Retinal pigment epithelial cell (primary cell): Measurements from ENCODE around the gene POLE3.
A peak's percentile ranks its signal among the peaks of the same experiment; 100 is the strongest.

Experiments
- DNase-seq: peaks from one replicate; pipeline ENCODE4 v3.0.0-alpha.2; 2010; ENCODE audit warnings: low read depth
- H3K4me3 ChIP-seq: 2 replicates; pipeline ENCODE4 v1.5.1; 2011; ENCODE audit warnings: mild to moderate bottlenecking, low read length, control low read depth, moderate library complexity
- CTCF ChIP-seq: conservative IDR thresholded peaks from 2 replicates; pipeline ENCODE4 v1.5.1; 2011; ENCODE audit warnings: low read depth, low read length, control low read depth, inconsistent platforms

The POLE3 gene

DNA sequence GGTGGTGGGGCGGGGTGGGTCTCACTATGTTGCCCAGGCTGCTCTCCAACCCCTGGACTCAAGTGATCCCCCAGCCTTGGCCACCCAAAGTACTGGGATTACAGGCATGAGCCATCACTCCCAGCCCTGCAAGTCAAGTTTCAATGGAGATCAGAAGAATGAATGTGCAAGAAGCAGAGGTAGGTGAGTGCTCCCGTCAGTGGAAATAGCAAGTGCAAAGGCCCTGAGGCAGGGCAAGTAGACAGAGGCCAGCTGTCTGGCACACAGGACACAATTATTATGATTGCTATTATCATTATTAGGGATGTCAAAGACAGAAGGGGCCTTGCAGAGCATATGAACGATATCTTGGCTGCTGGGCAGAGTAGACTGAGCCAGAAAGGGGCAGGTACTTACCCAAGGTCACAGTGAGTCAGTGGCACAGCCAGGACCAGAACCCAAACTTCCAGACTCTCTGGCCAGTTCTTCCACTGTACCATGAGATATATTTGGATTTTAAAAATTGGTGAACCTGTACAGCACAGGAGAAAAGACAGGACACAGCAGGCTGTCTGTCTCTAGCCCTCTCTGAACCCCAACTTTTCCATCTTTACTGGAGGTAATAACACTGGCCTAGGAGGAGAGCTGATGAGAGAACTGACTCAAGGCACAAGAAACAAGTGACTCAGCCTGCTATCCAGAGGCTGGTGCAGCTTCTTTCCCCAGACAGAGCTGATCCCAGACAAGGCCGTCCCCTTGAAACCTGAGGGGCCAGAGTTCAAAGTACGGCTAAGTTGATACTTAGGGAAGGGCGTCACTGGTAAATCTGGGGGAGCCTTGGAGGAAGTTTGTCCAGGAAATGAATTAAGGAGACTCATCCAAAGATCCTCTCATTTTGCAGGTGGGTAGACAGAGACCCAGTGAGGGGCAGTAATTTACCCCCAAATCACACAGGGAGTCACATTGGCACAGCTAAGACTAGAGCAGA, 35.1 kb downstream of the POLE3 start:
- DNase-seq: no peak
- peak overlapping the region; percentile 17 for H3K4me3 ChIP-seq
- TF ChIP-seq CTCF: no peak

DNA sequence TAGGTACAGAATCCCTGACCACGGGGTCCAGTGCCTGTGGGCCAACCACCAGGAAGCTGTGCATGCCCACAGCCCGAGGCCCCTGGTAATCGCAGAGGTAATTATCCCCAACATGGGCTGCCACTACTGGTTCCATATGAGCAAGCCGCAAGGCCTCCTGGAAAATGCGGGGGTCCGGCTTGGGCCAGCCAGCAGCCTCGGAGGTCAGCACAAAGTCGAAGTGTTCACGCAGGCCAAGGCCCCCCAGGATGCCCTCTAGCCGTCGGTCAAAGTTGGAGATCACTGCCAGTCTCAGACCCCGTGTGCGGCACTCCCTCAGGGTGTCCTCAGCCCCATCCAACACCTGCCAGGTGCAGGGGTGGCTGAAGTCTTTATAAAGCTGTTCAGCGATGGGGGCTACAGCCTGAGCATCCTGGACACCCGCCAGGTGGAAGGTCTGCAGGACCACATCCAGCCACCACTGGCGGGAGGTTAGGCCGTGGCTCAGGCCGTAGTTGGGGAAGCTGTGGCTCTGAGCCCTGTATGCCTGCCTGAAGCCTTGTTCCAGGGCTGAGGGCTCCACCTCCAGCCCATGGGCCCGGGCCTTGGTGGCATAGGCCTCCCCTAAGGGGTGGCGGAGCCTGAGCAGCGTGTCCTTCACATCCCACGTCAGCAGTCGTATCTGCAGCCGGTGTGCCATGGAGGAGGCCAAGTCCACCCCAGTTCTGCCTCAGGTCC, 36.6 kb downstream of the POLE3 start:
- TF ChIP-seq CTCF: no peak
- H3K4me3 ChIP-seq: no peak overlapping the region
- no peak for DNase-seq

DNA sequence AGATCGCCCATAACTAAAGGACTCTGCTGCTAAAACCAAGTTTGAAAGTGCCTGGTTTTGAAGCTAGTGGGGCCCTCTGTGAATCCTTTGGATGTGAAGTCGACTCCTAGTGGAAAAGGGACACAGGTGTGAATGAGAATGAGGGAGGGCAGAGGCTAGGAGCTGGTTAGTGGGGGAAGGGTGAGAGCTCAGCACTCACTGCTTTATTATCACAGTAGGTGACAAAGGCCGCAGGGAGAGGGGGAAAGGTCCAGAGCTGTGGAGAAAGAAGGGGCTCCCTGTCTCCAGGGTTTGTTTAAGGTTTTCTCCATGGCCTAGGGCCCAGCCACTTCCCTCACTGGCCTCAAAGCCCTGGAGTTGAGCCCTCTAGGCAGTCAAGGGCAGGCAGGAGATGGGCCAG, 37.2 kb downstream of the POLE3 start:
- H3K4me3 ChIP-seq: no peak overlapping the region
- TF ChIP-seq CTCF: no peak
- no peak for DNase-seq

DNA sequence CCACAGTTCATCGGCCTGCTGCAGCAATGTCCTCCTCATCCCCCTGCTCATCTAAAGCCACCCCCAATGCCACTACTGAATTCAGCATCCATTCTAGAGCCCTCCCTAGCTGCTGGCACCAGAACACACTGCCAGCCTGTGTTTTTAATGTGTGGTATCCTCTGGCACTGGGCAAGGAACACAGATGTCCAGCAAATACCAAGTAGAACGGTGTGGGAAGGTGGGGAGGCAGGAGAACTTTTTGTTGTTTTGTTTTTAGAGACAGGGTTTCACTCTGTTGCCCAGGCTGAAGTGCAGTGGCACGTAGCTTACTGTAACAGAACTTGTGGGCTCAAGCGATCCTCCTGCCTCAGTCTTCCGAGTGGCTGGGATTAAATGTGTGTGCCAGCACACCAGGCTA, 38.4 kb downstream of the POLE3 start:
- no peak overlapping the region for H3K4me3 ChIP-seq
- DNase-seq: no peak
- no peak for TF ChIP-seq CTCF

GRCh38 chr9:113370806-113371325, 39.6 kb downstream of the POLE3 start:
- TF ChIP-seq CTCF: no peak
- H3K4me3 ChIP-seq: no peak overlapping the region
- no peak for DNase-seq

GRCh38 chr9:113369855-113370140, 40.7 kb downstream of the POLE3 start:
- TF ChIP-seq CTCF: no peak
- H3K4me3 ChIP-seq: no peak overlapping the region
- no peak for DNase-seq
